Measurements from ENCODE around the gene ZMYND19. TPM values are rescaled to one million over a fixed set of nuclear protein-coding genes. Genes with fewer than 3 reads are reported as not detected.
"Not testable (repeated sequence)": the region's sequence is repeated elsewhere in the genome, so short reads cannot be mapped to it uniquely, and the experiment has no call there.

ZMYND19 gene
- total RNA-seq, 1 experiment from 2014 or later, result 33.5 TPM

GRCh38 chr9:137543237-137543963, 46.9 kb downstream of the ZMYND19 start:
- in situ Hi-C loops (cut with HindIII; ENCODE audit: low sequenced_read_pairs), result no loop called here
- DNase-seq (ENCODE audit: low spot score), result no peak

GRCh38 chr9:137542486-137542885, 47.8 kb downstream of the ZMYND19 start:
- in situ Hi-C loops (cut with HindIII; ENCODE audit: low sequenced_read_pairs), result no loop called here
- DNase-seq (ENCODE audit: low spot score), result no peak

DNA sequence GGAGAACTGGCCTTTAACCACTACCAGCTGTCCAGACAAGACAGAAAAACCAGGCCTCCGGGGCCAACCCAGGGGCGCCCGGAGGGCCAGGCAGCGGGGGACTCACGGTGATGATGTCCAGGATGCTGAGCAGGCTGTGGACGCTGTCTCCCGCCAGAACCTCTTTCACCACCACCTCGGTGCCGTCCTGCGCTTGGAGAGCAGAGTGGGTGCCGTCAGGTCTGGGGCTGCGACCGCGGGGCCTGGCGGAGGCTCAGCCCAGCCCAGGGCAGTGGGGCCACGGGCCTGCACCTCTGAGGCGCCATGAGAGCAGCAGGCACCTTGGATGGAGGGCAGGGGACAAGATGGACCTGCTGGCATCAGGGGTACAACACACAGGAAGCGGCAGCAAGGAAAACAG, 49.8 kb downstream of the ZMYND19 start:
- DNase-seq (ENCODE audit: low spot score), result no peak

DNA sequence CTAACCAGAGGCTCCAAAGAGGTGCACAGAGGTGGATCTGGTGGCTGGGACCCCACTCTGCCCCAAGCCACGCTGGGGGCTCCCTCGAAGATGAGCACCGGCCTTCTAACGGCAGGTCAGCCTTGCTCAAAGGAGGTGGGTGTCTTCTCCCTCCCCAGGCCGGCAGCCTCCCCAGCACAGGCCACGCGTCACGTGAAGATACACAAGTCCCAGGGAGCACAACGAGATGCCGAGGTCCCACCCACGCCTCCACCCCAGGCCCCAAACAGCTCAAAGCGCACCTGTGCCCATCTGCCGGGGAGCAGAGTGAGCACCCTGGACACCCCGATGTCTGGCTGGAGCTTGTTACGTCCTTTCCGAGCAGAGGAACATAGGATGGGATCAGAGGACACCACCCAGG, 52.3 kb downstream of the ZMYND19 start:
- in situ Hi-C loops (cut with HindIII; ENCODE audit: low sequenced_read_pairs), result no loop called here
- no peak for DNase-seq (ENCODE audit: low spot score)

More for the DNA sequence above, 49.8 kb downstream of the ZMYND19 start:
- in situ Hi-C loops (cut with HindIII; ENCODE audit: low sequenced_read_pairs), result no loop called here

DNA sequence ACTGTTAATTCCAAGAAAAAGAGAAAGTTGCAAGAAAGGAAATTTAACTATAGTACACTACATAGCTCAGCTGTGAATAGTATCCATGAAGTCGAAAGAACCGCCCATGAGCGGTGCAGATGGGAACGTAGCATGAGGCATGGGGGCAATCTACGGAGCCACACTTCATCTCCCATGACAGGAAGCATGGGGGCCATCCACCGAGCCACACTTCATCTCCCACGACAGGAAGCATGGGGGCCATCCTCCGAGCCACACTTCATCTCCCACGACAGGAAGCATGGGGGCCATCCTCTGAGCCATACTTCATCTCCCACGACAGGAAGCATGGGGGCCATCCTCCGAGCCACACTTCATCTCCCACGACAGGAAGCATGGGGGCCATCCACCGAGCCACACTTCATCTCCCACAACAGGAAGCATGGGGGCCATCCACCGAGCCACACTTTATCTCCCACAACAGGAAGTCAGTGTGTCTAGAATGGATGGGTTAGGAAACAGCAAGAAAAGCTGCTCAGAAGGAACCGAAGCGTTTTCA, 53.6 kb downstream of the ZMYND19 start:
- DNase-seq (ENCODE audit: low spot score); in situ Hi-C loops (cut with HindIII; ENCODE audit: low sequenced_read_pairs): not testable (repeated sequence)

DNA sequence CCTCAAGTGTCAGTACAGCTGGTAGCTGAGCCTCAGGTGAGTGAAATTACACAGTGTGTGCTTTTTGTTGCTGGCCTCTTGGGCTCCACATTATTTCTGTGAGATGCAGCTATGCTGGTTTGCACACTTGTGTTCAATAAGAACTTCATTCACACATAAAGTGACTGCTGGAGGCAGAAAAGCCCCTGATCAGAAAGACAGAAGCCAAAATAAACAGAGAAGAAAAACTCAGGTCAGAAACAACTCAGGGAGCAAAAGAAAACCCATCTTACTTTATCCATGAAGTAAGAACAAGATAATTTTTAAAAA, 55.2 kb downstream of the ZMYND19 start:
- DNase-seq (ENCODE audit: low spot score), result no peak
- in situ Hi-C loops (cut with HindIII; ENCODE audit: low sequenced_read_pairs), result no loop called here

DNA sequence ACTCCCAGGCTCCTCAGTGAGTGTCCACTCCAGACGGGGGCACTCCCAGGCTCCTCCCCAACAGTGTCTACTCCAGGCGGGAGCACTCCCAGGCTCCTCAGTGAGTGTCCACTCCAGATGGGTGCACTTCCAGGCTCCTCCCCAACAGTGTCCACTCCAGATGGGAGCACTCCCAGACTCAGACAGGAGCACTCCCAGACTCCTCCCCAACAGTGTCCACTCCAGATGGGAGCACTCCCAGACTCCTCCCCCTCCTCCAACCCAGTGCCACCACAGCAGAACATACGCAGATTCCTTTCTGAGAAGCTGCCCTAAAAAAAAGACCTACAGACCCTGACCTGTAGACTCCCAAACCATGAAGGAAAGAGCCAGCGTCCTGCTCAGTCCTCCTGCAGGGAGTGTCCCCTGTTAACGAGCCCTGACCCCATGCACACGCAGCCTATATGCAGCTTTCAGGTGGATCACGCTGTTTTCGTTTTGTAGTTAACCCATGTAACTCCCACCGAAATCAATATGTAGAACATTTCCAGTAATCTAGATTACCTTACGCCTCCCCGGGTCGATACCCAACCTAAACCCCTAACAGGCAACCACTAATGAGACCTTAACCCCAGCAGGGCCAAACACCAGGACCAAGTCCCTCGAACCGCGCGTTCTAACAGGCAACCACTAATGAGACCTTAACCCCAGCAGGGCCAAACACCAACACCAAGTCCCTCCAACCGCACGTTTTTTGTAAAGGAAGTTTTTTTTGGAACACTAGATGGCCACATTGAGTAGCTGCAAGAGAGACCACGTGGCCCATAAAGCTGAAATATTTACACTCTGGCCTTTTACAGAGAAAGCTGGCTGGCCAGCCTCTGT, 55.8 kb downstream of the ZMYND19 start:
- peak; percentile 53 for DNase-seq (ENCODE audit: low spot score)
- in situ Hi-C loops (cut with HindIII; ENCODE audit: low sequenced_read_pairs), result no loop called here

DNA sequence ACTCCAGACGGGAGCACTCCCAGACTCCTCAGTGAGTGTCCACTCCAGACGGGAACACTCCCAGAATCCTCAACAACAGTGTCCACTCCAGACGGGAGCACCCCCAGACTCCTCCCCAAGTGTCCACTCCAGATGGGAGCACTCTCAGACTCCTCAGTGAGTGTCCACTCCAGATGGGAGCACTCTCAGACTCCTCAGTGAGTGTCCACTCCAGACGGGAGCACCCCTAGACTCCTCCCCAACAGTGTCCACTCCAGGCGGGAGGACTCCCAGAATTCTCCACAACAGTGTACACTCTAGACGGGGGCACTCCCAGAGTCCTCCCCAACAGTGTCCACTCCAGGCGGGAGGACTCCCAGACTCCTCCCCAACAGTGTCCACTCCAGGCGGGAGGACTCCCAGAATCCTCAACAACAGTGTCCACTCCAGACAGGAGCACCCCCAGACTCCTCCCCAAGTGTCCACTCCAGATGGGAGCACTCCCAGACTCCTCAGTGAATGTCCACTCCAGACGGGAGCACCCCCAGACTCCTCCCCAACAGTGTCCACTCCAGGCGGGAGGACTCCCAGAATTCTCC, 57.3 kb downstream of the ZMYND19 start:
- in situ Hi-C loops (cut with HindIII; ENCODE audit: low sequenced_read_pairs); DNase-seq (ENCODE audit: low spot score): not testable (repeated sequence)

Other genes starting within 250 kb of the ZMYND19 start
- 4.8 and 7.9 TPM in 2 replicates for gene EXD3, start 167.3 kb downstream of the ZMYND19 start, total RNA-seq (2014; rRNA removed; shearing (Covaris generic))
- 0.18 TPM in 1 of 2 replicates, not detected in the other for gene NOXA1, start 167.1 kb downstream of the ZMYND19 start, total RNA-seq (2014; rRNA removed; shearing (Covaris generic))
- gene ENTPD8, start 149.2 kb downstream of the ZMYND19 start, total RNA-seq (2014; rRNA removed; shearing (Covaris generic)), result 1.6 and 1.9 TPM in 2 replicates
- 76.9 and 96.6 TPM in 2 replicates for gene NSMF, start 131.2 kb downstream of the ZMYND19 start, total RNA-seq (2014; rRNA removed; shearing (Covaris generic))
- gene PNPLA7, start 40.1 kb downstream of the ZMYND19 start, total RNA-seq (2014; rRNA removed; shearing (Covaris generic)), result not detected in 2 replicates
- 75.7 and 102 TPM in 2 replicates for gene MRPL41, start 38.6 kb downstream of the ZMYND19 start, total RNA-seq (2014; rRNA removed; shearing (Covaris generic))
- 39.0 and 46.2 TPM in 2 replicates for gene DPH7, start 11.6 kb downstream of the ZMYND19 start, total RNA-seq (2014; rRNA removed; shearing (Covaris generic))
- gene ARRDC1, start 15.2 kb upstream of the ZMYND19 start, total RNA-seq (2014; rRNA removed; shearing (Covaris generic)), result 29.5 and 30.5 TPM in 2 replicates
- gene EHMT1, start 28.5 kb upstream of the ZMYND19 start, total RNA-seq (2014; rRNA removed; shearing (Covaris generic)), result 97.4 and 101 TPM in 2 replicates

All from G401 (cell line).